SU-DHL-6 (cell line): Measurements from ENCODE around the gene HEY2.

Experiments used
- H2AFZ ChIP-seq: fragments of 200-600 bp; sonication (generic); 2 replicates; pipeline ENCODE4 v1.6.1; 2014; ENCODE audit warnings: low read depth, mild to moderate bottlenecking, moderate library complexity, mixed read lengths, antibody characterized with exemption, low read length; ENCODE audit not compliant: severe bottlenecking
- H3F3A ChIP-seq: fragments of 200-600 bp; shearing (Covaris generic); 2 replicates; pipeline ENCODE4 v1.6.0; 2016; ENCODE audit warnings: antibody characterized with exemption, mild to moderate bottlenecking; ENCODE audit not compliant: insufficient read depth
- H3K27ac ChIP-seq: fragments of 200-600 bp; sonication (generic); 2 replicates; pipeline ENCODE4 v1.5.1; 2016; ENCODE audit warnings: low read depth, mild to moderate bottlenecking, low read length, moderate library complexity, mixed read lengths
- H3K27me3 ChIP-seq: fragments of 200-600 bp; sonication (generic), shearing (Covaris generic); 2 replicates; pipeline ENCODE4 v1.6.0; 2014; ENCODE audit warnings: mild to moderate bottlenecking, low read length
- H3K36me3 ChIP-seq: fragments of 200-600 bp; sonication (generic); 2 replicates; pipeline ENCODE4 v1.6.1; 2014; ENCODE audit warnings: mild to moderate bottlenecking, low read length, mixed read lengths
- H3K4me2 ChIP-seq: fragments of 300-600, 200-600 bp; shearing (Covaris generic), sonication (generic); 2 replicates; pipeline ENCODE4 v1.6.0; 2014; ENCODE audit warnings: low read length, low read depth, mild to moderate bottlenecking; ENCODE audit not compliant: poor library complexity, severe bottlenecking
- H3K4me3 ChIP-seq: fragments of 200-600 bp; sonication (generic); 2 replicates; pipeline ENCODE4 v1.5.1; 2014; ENCODE audit warnings: antibody characterized with exemption, low read length, mild to moderate bottlenecking, mixed read lengths; ENCODE audit not compliant: insufficient read depth, poor library complexity, severe bottlenecking
- H3K79me2 ChIP-seq: fragments of 200-600 bp; sonication (generic); 2 replicates; pipeline ENCODE4 v1.6.1; 2014; ENCODE audit warnings: mild to moderate bottlenecking, low read length, moderate library complexity; ENCODE audit not compliant: insufficient read depth
- H3K9ac ChIP-seq: fragments of 200-600 bp; sonication (generic); 2 replicates; pipeline ENCODE4 v1.7.0; 2014; ENCODE audit warnings: mild to moderate bottlenecking, low read length
- H3K9me2 ChIP-seq: fragments of 200-600 bp; sonication (generic); replicated peaks from 2 replicates; pipeline ENCODE4 v1.6.1; 2014; ENCODE audit warnings: low read length; ENCODE audit not compliant: insufficient read depth
- H3K9me3 ChIP-seq: fragments of 200-600 bp; sonication (generic); 2 replicates; pipeline ENCODE4 v1.6.1; 2014; ENCODE audit warnings: low read length, mixed read lengths; ENCODE audit not compliant: insufficient read depth
- H4K20me1 ChIP-seq: fragments of 200-600 bp; sonication (generic); 2 replicates; pipeline ENCODE4 v1.6.1; 2014; ENCODE audit warnings: low read depth, mild to moderate bottlenecking, antibody characterized with exemption, low read length, moderate library complexity, mixed read lengths
- CTCF ChIP-seq: fragments of 200-600 bp; sonication (generic); IDR thresholded peaks from one replicate; pipeline ENCODE4 v1.5.1; 2017; ENCODE audit warnings: antibody characterized with exemption, mild to moderate bottlenecking, low read length, moderate library complexity; ENCODE audit not compliant: insufficient read depth, poor library complexity, severe bottlenecking
- EZH2phosphoT487 ChIP-seq: fragments of 200-600 bp; sonication (generic), shearing (Covaris generic); conservative IDR thresholded peaks from 2 replicates; pipeline ENCODE4 v1.6.1; 2018; ENCODE audit warnings: mild to moderate bottlenecking, antibody characterized with exemption, low read length, moderate library complexity, mixed read lengths

HEY2 gene

GRCh38 chr6:125707615-125708243 is 41.7 kb upstream of the HEY2 start:
- no peak overlapping the region for H3K4me3 ChIP-seq
- H3K4me2 ChIP-seq = no peak overlapping the region
- H3K9ac ChIP-seq = no peak overlapping the region
- H3K27me3 ChIP-seq = no peaks in the 10 kb centered on the region
- H3K79me2 ChIP-seq = no peaks in the 10 kb centered on the region
- TF ChIP-seq CTCF (no peak), EZH2phosphoT487 (no peak)
- no peaks in the 10 kb centered on the region for H3K9me3 ChIP-seq
- no peaks in the 10 kb centered on the region for H3F3A ChIP-seq
- H3K27ac ChIP-seq = no peak overlapping the region
- H3K9me2 ChIP-seq = no peaks in the 10 kb centered on the region
- no peaks in the 10 kb centered on the region for H4K20me1 ChIP-seq
- no peak overlapping the region for H2AFZ ChIP-seq
- H3K36me3 ChIP-seq = no peaks in the 10 kb centered on the region

GRCh38 chr6:125711013-125711675 is 38.3 kb upstream of the HEY2 start:
- Histone ChIP-seq H3K36me3 (no peaks in the 10 kb centered on the region), H3K79me2 (no peaks in the 10 kb centered on the region), H2AFZ (no peak overlapping the region), H3K9me3 (no peaks in the 10 kb centered on the region), H3K9ac (no peak overlapping the region), H3K9me2 (no peaks in the 10 kb centered on the region), H3K4me3 (no peak overlapping the region), H3F3A (no peaks in the 10 kb centered on the region), H3K27me3 (no peaks in the 10 kb centered on the region), H3K4me2 (no peak overlapping the region), H4K20me1 (no peaks in the 10 kb centered on the region), H3K27ac (no peak overlapping the region)
- TF ChIP-seq EZH2phosphoT487 (no peak), CTCF (no peak)

- H3K4me2 ChIP-seq = no peak overlapping the region
- no peaks in the 10 kb centered on the region for H3K79me2 ChIP-seq
- no peaks in the 10 kb centered on the region for H3K36me3 ChIP-seq
- H2AFZ ChIP-seq = no peak overlapping the region
- H3K27ac ChIP-seq = no peak overlapping the region
- H3F3A ChIP-seq = no peaks in the 10 kb centered on the region
- H4K20me1 ChIP-seq = no peaks in the 10 kb centered on the region
- no peaks in the 10 kb centered on the region for H3K9me3 ChIP-seq
- H3K9me2 ChIP-seq = no peaks in the 10 kb centered on the region
- no peaks in the 10 kb centered on the region for H3K27me3 ChIP-seq
- no peak for TF ChIP-seq CTCF
- TF ChIP-seq EZH2phosphoT487 = no peak
- H3K4me3 ChIP-seq = no peak overlapping the region
- no peak overlapping the region for H3K9ac ChIP-seq
These were observed 34.9 kb upstream of the HEY2 start for GRCh38 chr6:125714441-125715090.
